ENCODE results near the gene KCNC2.

The KCNC2 gene

DNA sequence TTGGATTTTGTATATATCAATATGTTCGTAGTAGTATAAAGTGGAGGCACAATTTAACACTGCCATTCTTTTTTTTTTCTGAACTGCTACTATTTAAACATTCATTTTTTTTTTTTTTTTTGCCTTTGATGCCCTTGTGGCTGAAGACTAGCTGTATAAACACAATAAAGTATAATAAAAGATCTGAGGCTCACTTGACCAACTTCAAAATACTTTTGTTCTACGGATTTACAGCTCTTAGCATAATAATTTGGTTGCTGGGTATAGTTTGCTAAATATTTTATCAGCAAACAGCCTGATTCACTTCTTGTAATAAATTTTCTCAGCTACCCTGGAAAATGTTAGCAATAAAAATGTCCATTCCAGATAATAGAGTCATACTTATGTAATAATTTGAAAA is 128.3 kb downstream of the KCNC2 start:
- no peak overlapping the region for H3K4me3 ChIP-seq (ENCODE audit: low read length)
- no peaks in the 10 kb centered on the region for H3K27me3 ChIP-seq (ENCODE audit: control insufficient read depth, low read length)
- H3K79me2 ChIP-seq (ENCODE audit: control insufficient read depth, low read length) = no peaks in the 10 kb centered on the region
- TF ChIP-seq CTCF (IDR thresholded peaks at IDR 0.05; ENCODE audit: low read depth, low read length, poor library complexity, severe bottlenecking) (no peak), EZH2phosphoT487 (IDR thresholded peaks at IDR 0.05; ENCODE audit: borderline replicate concordance, low read length) (no peak)
- no peaks in the 10 kb centered on the region for H4K20me1 ChIP-seq (ENCODE audit: control insufficient read depth, insufficient read depth, low read depth, low read length)
- no peaks in the 10 kb centered on the region for H3F3A ChIP-seq (ENCODE audit: control insufficient read depth, insufficient read depth)
- no peaks in the 10 kb centered on the region for H3K36me3 ChIP-seq (ENCODE audit: control insufficient read depth, low read length)
- no peaks in the 10 kb centered on the region for H3K9me2 ChIP-seq (replicated peaks; ENCODE audit: control insufficient read depth, low read length)
- no peak overlapping the region for H3K27ac ChIP-seq (ENCODE audit: low read depth, low read length)
- H3K9me3 ChIP-seq (ENCODE audit: control insufficient read depth, insufficient read depth, low read length) = no peaks in the 10 kb centered on the region
- H3K4me2 ChIP-seq (ENCODE audit: low read length) = no peak overlapping the region
- H3K4me1 ChIP-seq (ENCODE audit: control insufficient read depth, low read length) = no peaks in the 10 kb centered on the region

- no peak overlapping the region for H3K4me3 ChIP-seq (ENCODE audit: low read length)
- no peak overlapping the region for H3K4me2 ChIP-seq (ENCODE audit: low read length)
- H3K9me2 ChIP-seq (replicated peaks; ENCODE audit: control insufficient read depth, low read length) = no peaks in the 10 kb centered on the region
- H3K27me3 ChIP-seq (ENCODE audit: control insufficient read depth, low read length) = no peaks in the 10 kb centered on the region
- no peak for TF ChIP-seq EZH2phosphoT487 (IDR thresholded peaks at IDR 0.05; ENCODE audit: borderline replicate concordance, low read length)
- TF ChIP-seq CTCF (IDR thresholded peaks at IDR 0.05; ENCODE audit: low read depth, low read length, poor library complexity, severe bottlenecking) = no peak
- no peaks in the 10 kb centered on the region for H3F3A ChIP-seq (ENCODE audit: control insufficient read depth, insufficient read depth)
- H4K20me1 ChIP-seq (ENCODE audit: control insufficient read depth, insufficient read depth, low read depth, low read length) = no peaks in the 10 kb centered on the region
- no peaks in the 10 kb centered on the region for H3K79me2 ChIP-seq (ENCODE audit: control insufficient read depth, low read length)
- no peak overlapping the region for H3K27ac ChIP-seq (ENCODE audit: low read depth, low read length)
- no peaks in the 10 kb centered on the region for H3K9me3 ChIP-seq (ENCODE audit: control insufficient read depth, insufficient read depth, low read length)
- no peaks in the 10 kb centered on the region for H3K36me3 ChIP-seq (ENCODE audit: control insufficient read depth, low read length)
- H3K4me1 ChIP-seq (ENCODE audit: control insufficient read depth, low read length) = no peaks in the 10 kb centered on the region
These were observed 129.1 kb downstream of the KCNC2 start for GRCh38 chr12:75080582-75080981.

- Histone ChIP-seq H3K4me2 (ENCODE audit: low read length) (no peak overlapping the region), H3K36me3 (ENCODE audit: control insufficient read depth, low read length) (no peaks in the 10 kb centered on the region), H3K27me3 (ENCODE audit: control insufficient read depth, low read length) (no peaks in the 10 kb centered on the region), H3K79me2 (ENCODE audit: control insufficient read depth, low read length) (no peaks in the 10 kb centered on the region), H3K4me3 (ENCODE audit: low read length) (no peak overlapping the region), H3F3A (ENCODE audit: control insufficient read depth, insufficient read depth) (no peaks in the 10 kb centered on the region), H4K20me1 (ENCODE audit: control insufficient read depth, insufficient read depth, low read depth, low read length) (no peaks in the 10 kb centered on the region), H3K27ac (ENCODE audit: low read depth, low read length) (no peak overlapping the region), H3K4me1 (ENCODE audit: control insufficient read depth, low read length) (no peaks in the 10 kb centered on the region), H3K9me3 (ENCODE audit: control insufficient read depth, insufficient read depth, low read length) (no peaks in the 10 kb centered on the region), H3K9me2 (replicated peaks; ENCODE audit: control insufficient read depth, low read length) (no peaks in the 10 kb centered on the region)
- TF ChIP-seq EZH2phosphoT487 (IDR thresholded peaks at IDR 0.05; ENCODE audit: borderline replicate concordance, low read length) (no peak), CTCF (IDR thresholded peaks at IDR 0.05; ENCODE audit: low read depth, low read length, poor library complexity, severe bottlenecking) (no peak)
These were observed 144.2 kb downstream of the KCNC2 start for GRCh38 chr12:75065482-75065881.

DNA sequence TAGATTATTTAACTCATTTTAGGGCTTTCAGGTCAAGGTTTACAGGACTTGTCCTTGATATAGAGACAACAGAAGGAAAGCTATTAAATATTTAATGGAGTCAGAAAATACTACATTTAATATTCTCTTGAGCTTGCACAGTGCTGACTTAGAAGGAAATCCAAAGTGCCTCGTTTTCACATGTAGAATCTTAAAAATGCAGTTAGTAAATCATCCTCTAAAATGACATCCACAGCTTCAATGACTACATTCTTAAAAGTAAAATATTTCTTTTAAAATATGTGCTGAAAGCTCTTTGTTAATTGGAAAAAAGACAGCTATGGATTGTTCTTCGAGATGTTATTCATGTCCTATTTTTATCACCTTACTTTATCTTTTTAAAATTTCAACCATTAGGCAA is 146.9 kb downstream of the KCNC2 start:
- Histone ChIP-seq H3K79me2 (ENCODE audit: control insufficient read depth, low read length) (no peaks in the 10 kb centered on the region), H3K27me3 (ENCODE audit: control insufficient read depth, low read length) (no peaks in the 10 kb centered on the region), H3F3A (ENCODE audit: control insufficient read depth, insufficient read depth) (no peaks in the 10 kb centered on the region), H3K27ac (ENCODE audit: low read depth, low read length) (no peak overlapping the region), H3K36me3 (ENCODE audit: control insufficient read depth, low read length) (no peaks in the 10 kb centered on the region), H3K9me3 (ENCODE audit: control insufficient read depth, insufficient read depth, low read length) (no peaks in the 10 kb centered on the region), H3K9me2 (replicated peaks; ENCODE audit: control insufficient read depth, low read length) (no peaks in the 10 kb centered on the region), H3K4me1 (ENCODE audit: control insufficient read depth, low read length) (no peaks in the 10 kb centered on the region), H3K4me3 (ENCODE audit: low read length) (no peak overlapping the region), H3K4me2 (ENCODE audit: low read length) (no peak overlapping the region), H4K20me1 (ENCODE audit: control insufficient read depth, insufficient read depth, low read depth, low read length) (no peaks in the 10 kb centered on the region)
- TF ChIP-seq EZH2phosphoT487 (IDR thresholded peaks at IDR 0.05; ENCODE audit: borderline replicate concordance, low read length) (no peak), CTCF (IDR thresholded peaks at IDR 0.05; ENCODE audit: low read depth, low read length, poor library complexity, severe bottlenecking) (no peak)
